Measurements from ENCODE around the gene MRPS27.

MRPS27 gene

GRCh38 chr5:72364171-72364570 is 44.1 kb upstream of the MRPS27 start:
- no peak for DNase-seq (ENCODE audit: low read depth)
- no peak overlapping the region for H3K4me3 ChIP-seq (ENCODE audit: low read length)
- no peak for TF ChIP-seq CTCF (IDR thresholded peaks at IDR 0.05; ENCODE audit: insufficient read depth, low read depth, low read length, missing control alignments)

- no peak for TF ChIP-seq CTCF (IDR thresholded peaks at IDR 0.05; ENCODE audit: insufficient read depth, low read depth, low read length, missing control alignments)
- no peak overlapping the region for H3K4me3 ChIP-seq (ENCODE audit: low read length)
- peak; percentile 92 for DNase-seq (ENCODE audit: low read depth)
These were observed 43.2 kb upstream of the MRPS27 start for GRCh38 chr5:72363166-72363802.

GRCh38 chr5:72359886-72360285 is 39.8 kb upstream of the MRPS27 start:
- no peak overlapping the region for H3K4me3 ChIP-seq (ENCODE audit: low read length)
- DNase-seq (ENCODE audit: low read depth), result no peak
- no peak for TF ChIP-seq CTCF (IDR thresholded peaks at IDR 0.05; ENCODE audit: insufficient read depth, low read depth, low read length, missing control alignments)

- DNase-seq (ENCODE audit: low read depth), result no peak
- no peak for TF ChIP-seq CTCF (IDR thresholded peaks at IDR 0.05; ENCODE audit: insufficient read depth, low read depth, low read length, missing control alignments)
- H3K4me3 ChIP-seq (ENCODE audit: low read length), result no peak overlapping the region
These were observed 38.9 kb upstream of the MRPS27 start for GRCh38 chr5:72358925-72359324.

GRCh38 chr5:72356361-72356760 is 36.3 kb upstream of the MRPS27 start:
- DNase-seq (ENCODE audit: low read depth), result no peak
- no peak for TF ChIP-seq CTCF (IDR thresholded peaks at IDR 0.05; ENCODE audit: insufficient read depth, low read depth, low read length, missing control alignments)
- H3K4me3 ChIP-seq (ENCODE audit: low read length), result no peak overlapping the region

GRCh38 chr5:72355706-72356299 is 35.8 kb upstream of the MRPS27 start:
- DNase-seq (ENCODE audit: low read depth), result peak; percentile 54
- TF ChIP-seq CTCF (IDR thresholded peaks at IDR 0.05; ENCODE audit: insufficient read depth, low read depth, low read length, missing control alignments), result peak; percentile 74
- H3K4me3 ChIP-seq (ENCODE audit: low read length), result no peak overlapping the region

GRCh38 chr5:72353046-72353445 is 33.0 kb upstream of the MRPS27 start:
- H3K4me3 ChIP-seq (ENCODE audit: low read length), result no peak overlapping the region
- no peak for TF ChIP-seq CTCF (IDR thresholded peaks at IDR 0.05; ENCODE audit: insufficient read depth, low read depth, low read length, missing control alignments)
- no peak for DNase-seq (ENCODE audit: low read depth)
